Stimulated activated CD4-positive, alpha-beta T cell treated with anti-CD3 and anti-CD28 coated beads, Interleukin-2, amount 100 ng/mL, for 48 hours (primary cell): ENCODE data around the gene C2orf76.

Source experiments
- DNase-seq, 2 donors: peaks; one replicate each; pipeline ENCODE4 v3.0.0-alpha.2; 2020

Gene C2orf76

GRCh38 chr2:119337749-119338148 is 28.9 kb downstream of the C2orf76 start:
- DNase-seq = no peak

- DNase-seq = no peak
Observed at GRCh38 chr2:119333833-119334232, 32.8 kb downstream of the C2orf76 start.

- no peak for DNase-seq
Observed at GRCh38 chr2:119333360-119333759, 33.3 kb downstream of the C2orf76 start.

DNA sequence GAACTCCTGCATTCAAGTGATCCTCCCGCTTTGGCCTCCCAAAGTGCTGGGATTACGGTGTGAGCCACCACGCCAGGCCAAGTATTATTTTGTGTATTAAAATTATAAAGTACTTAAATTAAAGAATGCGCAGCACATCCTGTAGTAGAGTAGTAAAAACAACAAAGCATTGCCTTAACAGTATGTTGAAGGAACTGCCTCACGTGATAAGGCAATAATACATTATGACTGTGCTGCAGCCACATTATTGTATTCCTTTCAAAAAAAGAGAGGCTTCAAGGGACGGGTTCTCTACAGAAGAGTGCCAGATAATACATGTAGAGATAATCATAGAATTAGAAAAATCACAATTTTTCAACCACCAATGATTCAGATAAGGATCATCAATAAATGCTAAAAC is 33.7 kb downstream of the C2orf76 start:
- DNase-seq = no peak

GRCh38 chr2:119327431-119327830 is 39.2 kb downstream of the C2orf76 start:
- DNase-seq = no peak

DNA sequence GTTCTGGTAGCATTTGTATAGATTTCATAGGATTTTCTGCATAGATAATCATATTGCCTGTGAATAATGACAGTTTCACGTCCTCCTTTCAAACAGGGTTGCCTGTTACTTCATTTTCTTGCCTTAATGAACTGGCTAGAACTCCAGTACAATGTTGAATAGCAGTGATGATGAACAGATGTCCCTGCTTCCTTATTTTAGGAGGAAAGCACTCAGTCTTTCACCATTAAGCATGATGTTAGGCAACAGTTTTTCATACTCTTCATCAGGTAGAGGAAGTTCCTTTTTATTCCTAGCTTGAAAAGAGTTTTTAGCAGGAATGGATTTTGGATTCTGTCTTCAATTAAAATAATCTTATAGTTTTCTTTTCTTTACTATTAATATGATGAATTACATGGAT is 39.7 kb downstream of the C2orf76 start:
- no peak for DNase-seq

GRCh38 chr2:119324685-119325270 is 41.9 kb downstream of the C2orf76 start:
- no peak for DNase-seq

- DNase-seq = no peak
Observed at GRCh38 chr2:119323459-119323858, 43.2 kb downstream of the C2orf76 start.

DNA sequence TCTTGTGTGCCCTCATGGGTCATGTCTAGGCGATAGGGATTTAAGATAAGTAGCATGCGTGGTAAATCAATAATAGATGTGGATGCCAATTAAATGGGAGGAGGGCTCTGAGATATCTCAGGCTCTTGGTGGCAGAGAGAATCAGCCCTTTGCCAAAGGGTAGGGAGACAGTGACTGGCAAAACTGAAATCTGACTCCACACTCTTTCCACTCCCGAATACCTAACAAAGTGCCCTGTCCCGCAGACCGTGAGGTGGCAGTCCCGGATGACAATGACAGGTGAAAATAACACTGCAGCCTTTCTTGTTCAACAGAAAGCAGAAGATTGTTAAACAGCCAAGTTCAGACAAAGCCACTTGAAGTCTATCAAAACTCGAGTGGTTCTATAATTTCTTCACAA is 47.0 kb downstream of the C2orf76 start:
- no peak for DNase-seq

- no peak for DNase-seq
Observed at GRCh38 chr2:119317554-119317953, 49.1 kb downstream of the C2orf76 start.

DNA sequence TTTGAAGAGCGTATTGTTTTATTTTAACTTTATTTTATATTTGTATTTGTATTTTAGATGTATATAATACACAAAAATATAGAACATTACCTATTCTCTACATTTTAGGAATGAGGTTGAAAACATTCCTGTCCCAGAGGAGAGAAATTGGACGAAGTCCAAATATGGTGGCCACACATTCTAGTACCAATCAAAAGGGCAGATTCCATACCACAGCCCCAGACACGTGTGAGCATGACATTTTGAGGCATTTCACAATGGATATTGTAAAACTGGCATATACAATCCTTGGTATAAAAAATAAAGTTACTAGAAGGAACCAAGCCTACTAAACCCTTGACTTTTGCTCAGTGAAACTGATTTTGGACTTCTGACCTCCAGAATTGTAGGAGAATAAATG is 50.6 kb downstream of the C2orf76 start:
- DNase-seq = no peak

- DNase-seq = no peak
Observed at GRCh38 chr2:119315241-119315925, 51.3 kb downstream of the C2orf76 start.

GRCh38 chr2:119311831-119312230 is 54.8 kb downstream of the C2orf76 start:
- no peak for DNase-seq

- DNase-seq = no peak
Observed at GRCh38 chr2:119311371-119311770, 55.3 kb downstream of the C2orf76 start.

DNA sequence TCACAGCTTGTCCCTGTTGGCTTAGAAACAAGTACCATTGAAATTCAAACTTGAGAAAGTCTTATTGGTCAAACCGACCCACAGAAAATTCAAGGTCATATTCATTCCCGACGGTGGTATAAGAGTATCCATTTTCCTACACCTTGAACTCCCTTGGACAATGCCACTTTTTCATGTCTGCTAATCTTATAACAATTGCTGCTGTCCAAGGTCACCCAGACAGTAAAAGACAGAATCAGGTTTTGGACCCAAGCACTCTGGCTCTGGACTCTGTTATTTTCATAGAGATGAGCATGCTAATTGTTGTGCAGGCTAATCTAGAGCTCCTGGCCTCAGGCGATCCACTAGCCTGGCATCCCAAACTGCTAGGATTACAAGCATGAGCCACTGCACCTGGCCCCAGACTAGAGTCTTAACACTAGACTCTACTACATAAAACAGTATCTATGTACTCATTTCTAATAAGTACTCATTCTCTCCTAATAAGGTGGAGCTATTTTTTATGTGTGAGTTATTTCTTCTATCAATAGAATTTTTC is 57.8 kb downstream of the C2orf76 start:
- no peak for DNase-seq

DNA sequence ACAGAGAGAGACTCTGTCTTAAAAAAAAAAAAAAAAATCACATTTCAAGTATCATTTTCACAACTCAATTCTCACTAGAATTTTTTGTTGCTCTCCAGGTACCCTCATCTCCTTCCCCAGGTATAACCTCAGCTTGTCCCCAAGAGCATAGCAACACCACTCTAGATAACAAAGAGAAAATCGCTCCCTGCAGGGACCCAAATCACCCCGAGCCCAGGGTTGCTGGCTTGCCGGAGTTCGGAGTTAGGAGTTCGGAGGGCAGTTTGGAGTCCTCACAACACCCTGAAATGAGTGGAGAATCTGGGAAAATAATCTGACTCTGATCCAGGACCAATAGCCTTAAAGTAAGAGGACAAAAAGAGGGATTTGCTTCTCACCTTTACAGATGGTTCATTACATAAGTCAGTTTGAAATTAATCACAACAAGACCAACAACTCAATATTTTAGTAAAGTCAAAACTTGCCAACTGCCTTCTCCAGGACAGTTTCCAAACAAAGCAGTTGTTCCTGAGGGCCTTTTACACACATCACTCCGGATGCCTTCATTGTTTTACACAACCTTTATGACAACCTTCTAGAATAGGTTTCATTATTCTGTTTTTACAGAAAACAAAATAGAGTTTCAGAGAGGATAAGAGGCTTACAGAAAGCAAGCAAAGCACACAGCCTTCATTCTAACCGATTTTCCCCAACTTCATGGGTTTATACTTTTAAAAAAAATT is 59.1 kb downstream of the C2orf76 start:
- no peak for DNase-seq

- DNase-seq = no peak
Observed at GRCh38 chr2:119306196-119306590, 60.4 kb downstream of the C2orf76 start.

GRCh38 chr2:119305497-119306195 is 61.0 kb downstream of the C2orf76 start:
- no peak for DNase-seq

- DNase-seq = no peak
Observed at GRCh38 chr2:119304847-119305246, 61.8 kb downstream of the C2orf76 start.

DNA sequence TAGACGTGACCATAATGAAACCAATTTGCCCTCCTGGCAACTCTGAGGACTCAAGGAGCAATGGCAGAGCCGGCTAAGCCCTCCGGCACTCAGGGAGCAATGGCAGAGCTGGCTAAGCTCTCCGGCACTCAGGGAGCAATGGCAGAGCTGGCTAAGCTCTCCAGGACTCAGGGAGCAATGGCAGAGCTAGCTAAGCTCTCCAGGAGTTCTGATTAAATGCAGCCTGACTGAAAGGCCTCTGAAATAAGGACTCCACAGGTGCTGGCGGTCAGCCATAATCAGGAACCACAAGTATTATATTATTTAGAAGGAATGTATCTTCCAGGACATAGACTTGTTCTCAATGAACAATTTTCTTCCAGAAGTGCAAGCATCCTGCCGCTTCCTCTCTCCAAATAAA is 65.2 kb downstream of the C2orf76 start:
- no peak for DNase-seq

GRCh38 chr2:119295688-119296375 is 70.8 kb downstream of the C2orf76 start:
- no peak for DNase-seq

GRCh38 chr2:119294671-119295070 is 72.0 kb downstream of the C2orf76 start:
- DNase-seq = no peak

DNA sequence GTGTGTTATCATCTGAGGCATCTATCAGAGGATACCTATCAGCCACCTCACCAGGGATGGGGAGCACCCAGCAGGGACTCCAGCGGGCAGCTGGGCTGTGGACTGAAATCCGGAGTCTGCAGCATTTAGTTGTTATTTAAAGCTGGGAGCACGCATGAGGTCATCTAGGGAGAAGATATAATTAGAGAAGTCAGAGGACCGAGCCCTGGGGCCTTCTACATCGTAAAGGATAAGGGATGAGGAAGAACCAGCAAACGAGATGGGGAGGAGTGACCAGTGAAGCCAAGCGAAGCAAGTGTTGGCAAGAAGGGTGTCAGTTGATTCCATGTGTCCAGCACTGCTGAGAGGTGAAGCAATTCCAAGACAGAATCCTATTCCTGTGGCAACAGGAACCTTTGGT is 72.7 kb downstream of the C2orf76 start:
- no peak for DNase-seq
